Cerebellar nuclear complex (tissue), 1 donor: ENCODE measurements around the gene TTC21A.

Experiments used
- DNase-seq, 2 experiments: peaks; one replicate each; lab custom pipeline; 2025; lab: John Stamatoyannopoulos, UW

TTC21A gene

GRCh38 chr3:39138804-39139415 is 31.4 kb downstream of the TTC21A start:
- peak in 1 of 2 experiments; percentile 74 for DNase-seq

DNA sequence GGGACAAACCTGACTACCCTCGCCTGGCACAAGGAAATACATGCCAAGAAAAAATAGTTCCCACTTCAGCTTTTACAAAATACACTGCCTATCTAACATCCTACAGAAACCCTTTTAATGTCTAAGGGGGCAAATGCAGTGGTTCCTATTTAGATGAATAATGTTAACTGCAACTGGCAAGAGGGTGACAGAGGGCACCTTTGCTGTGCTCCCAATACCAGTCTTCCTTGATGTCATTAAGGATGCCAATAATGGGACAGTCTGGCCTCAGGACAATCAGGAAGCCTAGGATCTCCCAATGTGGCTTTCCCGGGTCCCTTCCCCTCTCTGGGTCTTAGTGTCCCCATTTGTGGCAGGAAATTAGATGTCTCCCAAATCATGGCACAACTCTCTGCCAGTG is 32.0 kb downstream of the TTC21A start:
- no peak for DNase-seq

- no peak for DNase-seq
Measured at GRCh38 chr3:39140341-39140971, 33.0 kb downstream of the TTC21A start.

DNA sequence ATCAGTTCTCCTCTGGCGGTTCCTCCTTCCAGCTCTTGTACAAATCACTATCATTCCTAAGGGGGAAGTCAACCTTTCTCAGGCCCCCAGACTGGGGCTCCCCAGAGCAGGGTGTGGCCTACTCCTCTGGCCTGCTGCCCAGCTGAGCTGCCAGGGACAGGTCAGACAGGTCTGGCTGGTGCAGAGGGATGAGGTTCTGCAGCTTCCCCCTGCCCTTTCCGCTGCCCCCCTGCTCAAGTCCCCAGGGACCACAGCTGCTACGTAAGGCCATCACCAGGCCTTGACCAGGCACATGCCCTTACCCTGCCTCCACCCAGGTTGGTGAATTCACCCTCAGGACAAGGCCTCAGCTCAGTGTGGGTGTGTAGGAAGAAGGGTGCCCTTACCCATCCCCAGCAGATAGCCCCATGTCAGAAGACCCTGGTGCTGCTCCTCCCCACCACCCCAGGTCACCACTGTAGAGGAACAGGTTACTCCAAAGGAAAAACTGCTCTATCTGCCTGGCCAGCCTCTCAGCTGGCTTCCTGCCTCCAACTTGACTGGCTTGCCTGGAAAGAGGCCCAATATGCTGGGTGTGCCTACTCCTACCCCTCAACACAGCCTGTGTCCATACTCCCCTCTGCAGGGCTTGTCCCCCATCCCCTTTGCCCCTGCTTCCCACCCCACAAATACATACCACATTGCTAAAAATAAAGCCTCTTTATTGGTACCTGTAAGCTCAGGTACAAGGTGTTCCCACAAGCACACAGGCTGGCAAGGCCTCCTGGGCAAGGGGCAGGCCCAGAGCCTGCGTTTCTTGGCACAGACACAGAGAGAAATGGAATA is 33.9 kb downstream of the TTC21A start:
- no peak for DNase-seq

DNA sequence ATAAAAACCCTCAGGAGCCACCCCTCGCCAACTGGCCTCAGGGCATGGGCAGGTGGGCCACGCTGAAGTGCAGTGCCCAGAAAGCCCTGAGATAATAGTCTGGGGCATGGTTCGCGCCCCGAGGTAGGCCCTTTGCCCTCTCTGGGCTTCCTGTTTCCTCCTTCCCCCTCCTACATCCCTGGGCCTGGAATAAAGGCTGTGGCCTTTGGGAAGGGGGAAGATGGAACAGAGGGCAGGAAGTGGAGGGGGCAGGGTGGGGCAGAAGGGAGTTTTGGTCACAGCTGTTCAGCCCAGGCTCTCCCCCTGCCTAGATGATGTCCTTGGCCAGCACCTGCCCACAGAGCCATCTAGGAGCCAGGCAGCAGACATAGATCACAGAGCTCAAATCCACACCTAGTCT is 34.6 kb downstream of the TTC21A start:
- no peak for DNase-seq

DNA sequence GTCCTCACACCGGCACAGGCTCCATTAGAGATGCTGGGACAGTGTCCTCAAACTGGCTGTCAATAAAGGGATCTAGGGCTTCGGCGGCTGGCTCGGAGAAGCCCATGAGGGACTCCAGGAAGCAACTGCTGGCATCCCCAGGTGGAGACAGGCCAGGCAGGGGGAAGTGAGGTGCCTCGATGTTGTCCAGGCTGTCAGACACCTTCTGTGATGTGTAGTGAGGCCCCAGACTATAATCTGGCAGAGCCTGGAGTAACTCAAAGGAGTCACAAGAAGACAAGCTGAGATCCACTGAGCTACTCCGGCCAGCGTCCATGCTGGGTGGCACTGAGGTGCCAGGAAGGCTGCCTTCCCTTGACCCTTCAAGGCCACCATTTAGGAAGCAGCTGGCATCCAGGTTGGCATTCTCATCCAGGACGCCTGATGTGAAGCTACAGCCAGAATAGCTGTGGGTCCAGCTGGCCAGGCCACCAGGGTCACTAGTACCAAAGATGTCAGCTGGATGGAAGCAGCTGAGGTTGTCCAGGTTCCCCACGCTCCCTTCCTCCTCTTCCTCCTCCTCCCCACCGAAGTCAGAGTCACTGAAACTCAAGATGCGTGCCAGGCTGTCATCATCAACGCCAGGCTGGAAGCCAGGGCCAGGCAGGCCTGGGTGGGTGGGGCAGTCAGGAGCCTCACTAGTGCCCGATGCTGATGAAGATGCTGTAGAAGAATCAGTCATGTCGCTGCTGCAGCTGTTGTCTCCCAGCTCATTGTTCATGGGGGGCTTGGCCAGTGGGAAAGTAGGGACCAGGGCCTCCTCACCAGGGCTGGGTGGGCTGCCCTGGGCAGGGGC is 35.8 kb downstream of the TTC21A start:
- no peak for DNase-seq

- DNase-seq = no peak
Measured at GRCh38 chr3:39144095-39144747, 36.7 kb downstream of the TTC21A start.

GRCh38 chr3:39144748-39145380 is 37.4 kb downstream of the TTC21A start:
- no peak for DNase-seq

DNA sequence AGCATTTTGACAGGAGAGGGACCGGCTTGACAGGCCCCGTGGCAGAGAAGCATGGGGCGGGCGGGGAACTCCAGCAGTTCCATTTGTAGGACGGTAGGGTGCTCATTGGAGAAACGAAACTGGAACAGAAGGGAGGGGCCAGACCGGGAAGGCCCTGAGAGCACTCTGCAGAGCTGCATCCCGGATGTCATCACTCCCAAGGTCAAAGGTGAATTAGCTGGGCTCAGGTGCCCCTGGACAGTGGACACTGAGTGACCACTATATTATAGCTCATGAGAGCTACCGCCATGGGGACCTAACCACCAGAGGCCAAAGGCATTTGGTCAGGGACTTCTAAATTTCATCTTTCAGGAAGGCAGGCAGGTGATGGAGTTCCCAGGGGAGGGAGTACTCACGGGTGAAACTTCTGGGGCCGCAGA is 38.6 kb downstream of the TTC21A start:
- no peak for DNase-seq

- DNase-seq = no peak
Measured at GRCh38 chr3:39146611-39147591, 39.4 kb downstream of the TTC21A start.

GRCh38 chr3:39147711-39148434 is 40.4 kb downstream of the TTC21A start:
- DNase-seq = no peak

DNA sequence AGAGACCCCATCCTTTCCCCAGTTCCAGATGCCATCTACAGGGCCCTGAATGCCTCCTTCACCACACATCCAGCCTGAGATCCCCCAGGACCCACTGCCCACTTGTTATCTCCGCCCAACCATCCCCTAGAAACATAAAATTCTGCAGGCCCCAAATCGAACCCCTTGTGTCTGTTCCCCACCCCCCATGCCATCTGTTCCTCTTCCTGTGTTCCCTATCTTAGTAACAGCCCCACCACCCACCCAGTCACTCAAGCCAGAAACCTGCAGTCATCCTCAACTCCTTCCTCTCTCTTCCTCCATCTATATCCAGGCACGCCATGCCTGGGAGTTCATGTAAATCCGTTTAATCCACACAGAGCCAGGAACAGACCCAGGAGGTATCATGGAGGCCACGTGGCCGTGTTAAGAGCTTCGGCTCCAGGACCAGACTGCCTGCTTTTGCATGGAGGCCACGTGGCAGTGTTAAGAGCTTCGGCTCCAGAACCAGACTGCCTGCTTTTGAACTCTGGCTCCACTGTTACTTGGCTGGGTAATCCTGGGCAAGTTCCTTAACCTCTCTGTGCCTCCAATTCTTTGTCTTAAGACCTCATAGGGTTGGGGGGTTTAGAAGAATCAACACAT is 41.1 kb downstream of the TTC21A start:
- no peak for DNase-seq

- DNase-seq = no peak
Measured at GRCh38 chr3:39149059-39149455, 41.6 kb downstream of the TTC21A start.

DNA sequence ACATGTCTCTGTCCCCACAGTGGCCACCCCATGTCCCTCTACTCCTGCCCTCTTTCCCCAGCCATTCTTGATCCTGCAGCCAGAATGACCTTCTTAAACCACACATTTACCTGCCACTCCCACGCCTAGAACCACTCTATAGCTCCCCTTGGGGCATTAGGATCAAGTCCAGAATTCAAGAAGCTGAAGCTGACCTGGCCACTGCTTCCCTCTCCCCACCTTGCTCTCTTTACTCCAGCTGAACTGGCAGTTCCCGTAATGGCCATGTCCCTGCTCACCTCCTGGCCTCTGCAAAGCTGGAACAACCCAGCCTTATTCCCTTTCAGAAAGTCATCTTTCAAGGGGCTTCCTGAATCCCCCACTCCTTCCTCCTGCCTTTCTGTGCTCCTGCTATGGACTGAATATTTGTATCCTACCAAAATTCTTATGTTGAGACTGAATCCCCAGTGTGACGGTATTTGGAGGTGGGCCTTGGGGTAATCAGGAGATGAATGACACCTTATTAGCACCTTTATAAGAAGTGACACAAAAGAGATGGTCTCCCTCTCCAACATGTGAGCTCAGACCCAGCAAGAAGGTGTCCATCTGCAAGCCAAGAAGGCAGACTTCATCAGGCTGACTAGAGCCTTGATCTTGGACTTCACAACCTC is 42.1 kb downstream of the TTC21A start:
- DNase-seq = no peak

GRCh38 chr3:39150148-39150802 is 42.8 kb downstream of the TTC21A start:
- no peak for DNase-seq

- no peak for DNase-seq
Measured at GRCh38 chr3:39150803-39151631, 43.5 kb downstream of the TTC21A start.

DNA sequence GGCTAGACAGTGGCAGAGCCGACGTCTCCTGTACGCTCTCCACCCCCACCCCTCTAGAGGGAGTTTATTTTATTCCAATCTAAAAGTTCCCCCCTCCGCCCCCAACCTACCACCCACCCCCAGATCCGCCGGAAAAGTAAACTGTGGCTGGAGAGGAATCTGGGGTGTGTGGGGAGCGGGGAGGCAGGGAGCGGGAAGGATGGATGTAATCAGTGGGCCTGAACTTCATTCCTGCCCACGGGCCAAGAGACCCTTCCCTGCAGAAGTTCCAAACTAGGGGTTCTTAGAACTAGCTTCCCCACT is 46.4 kb downstream of the TTC21A start:
- no peak for DNase-seq
